HepG2 (cell line): ENCODE measurements around the gene ARHGAP33.

Experiments
- CTCF ChIP-seq: sonication (generic); formaldehyde crosslinking; IDR thresholded peaks from 2 replicates; pipeline ENCODE4 v1.5.0; 2020; ENCODE audit warnings: mild to moderate bottlenecking, missing genetic modification reagents, moderate library complexity
- EHMT2 ChIP-seq: fragments of 200-600 bp; sonication (generic); IDR thresholded peaks from 2 replicates; pipeline ENCODE4 v1.7.0; 2017; ENCODE audit warnings: antibody characterized with exemption, low read depth, low read length, borderline replicate concordance
- XRCC5 ChIP-seq: fragments of 200-400 bp; formaldehyde crosslinking; optimal IDR thresholded peaks from 2 replicates; pipeline ENCODE3; 2017; ENCODE audit warnings: mild to moderate bottlenecking, low read length

DNA sequence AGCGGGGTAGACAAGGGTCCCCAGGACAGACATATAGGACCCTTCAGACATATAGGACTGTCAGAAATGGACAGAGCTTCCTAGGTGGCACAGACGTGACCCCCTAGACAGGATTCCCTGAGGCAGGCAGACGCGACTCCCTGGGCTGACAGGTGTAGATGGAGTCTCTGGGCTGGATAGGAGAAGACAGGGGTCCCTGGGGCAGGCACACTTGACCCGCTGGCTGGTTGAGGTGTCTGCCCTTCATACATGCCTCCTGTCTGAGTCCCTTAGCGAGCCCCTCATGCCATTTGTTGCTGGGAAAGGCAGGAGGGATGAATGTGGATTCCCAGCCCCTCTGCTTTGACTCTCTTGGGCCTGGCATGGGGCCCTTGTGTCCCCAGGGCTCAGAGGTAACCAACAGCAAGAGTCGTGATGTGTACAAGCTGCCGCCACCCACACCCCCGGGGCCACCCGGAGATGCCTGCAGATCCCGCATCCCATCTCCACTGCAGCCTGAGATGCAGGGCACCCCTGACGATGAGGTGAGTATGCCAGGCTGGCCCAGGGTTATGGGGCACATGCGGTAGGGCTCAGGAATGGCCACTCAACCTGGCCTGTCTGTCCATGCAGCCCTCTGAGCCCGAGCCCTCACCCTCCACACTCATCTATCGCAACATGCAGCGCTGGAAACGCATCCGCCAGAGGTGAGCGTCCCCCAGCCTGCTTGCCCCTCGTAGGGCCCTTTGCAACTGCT, 21.6 kb upstream of the ARHGAP33 start:
- no peak for TF ChIP-seq XRCC5
- no peak for TF ChIP-seq CTCF (CRISPR knock-in tag)
- TF ChIP-seq EHMT2 = no peak
